Measurements from ENCODE around the gene DCC.

DCC gene

GRCh38 chr18:52489396-52490306, 149.7 kb downstream of the DCC start:
- H3K9ac ChIP-seq (ENCODE audit: low read depth, low read length, poor library complexity, severe bottlenecking), result no peak overlapping the region
- H3K9me3 ChIP-seq (ENCODE audit: insufficient read depth, low read depth, low read length), result peaks cover 4% of the 10 kb centered on the region; the same call in 1 of the 2 replicates
- H3K27me3 ChIP-seq (ENCODE audit: insufficient read depth, low read length, poor library complexity, severe bottlenecking), result no peaks in the 10 kb centered on the region
- H3K36me3 ChIP-seq (ENCODE audit: insufficient read depth, low read length), result no peaks in the 10 kb centered on the region
- no peaks in the 10 kb centered on the region for H3K9me2 ChIP-seq (replicated peaks; ENCODE audit: low read depth, low read length)
- no peak overlapping the region for H3K4me3 ChIP-seq (ENCODE audit: low read length, poor library complexity, severe bottlenecking)
- H3K79me2 ChIP-seq (ENCODE audit: insufficient read depth, low read length), result no peaks in the 10 kb centered on the region
- no peak overlapping the region for H3K4me2 ChIP-seq (ENCODE audit: low read depth, low read length, poor library complexity, severe bottlenecking)
- no peaks in the 10 kb centered on the region for H3K4me1 ChIP-seq (ENCODE audit: insufficient read depth, low read length, poor library complexity, severe bottlenecking)
- no peak overlapping the region for H2AFZ ChIP-seq (ENCODE audit: low read length)
- H4K20me1 ChIP-seq (ENCODE audit: insufficient read depth, low read length, poor library complexity, severe bottlenecking), result no peaks in the 10 kb centered on the region
- TF ChIP-seq, protein P1, sequence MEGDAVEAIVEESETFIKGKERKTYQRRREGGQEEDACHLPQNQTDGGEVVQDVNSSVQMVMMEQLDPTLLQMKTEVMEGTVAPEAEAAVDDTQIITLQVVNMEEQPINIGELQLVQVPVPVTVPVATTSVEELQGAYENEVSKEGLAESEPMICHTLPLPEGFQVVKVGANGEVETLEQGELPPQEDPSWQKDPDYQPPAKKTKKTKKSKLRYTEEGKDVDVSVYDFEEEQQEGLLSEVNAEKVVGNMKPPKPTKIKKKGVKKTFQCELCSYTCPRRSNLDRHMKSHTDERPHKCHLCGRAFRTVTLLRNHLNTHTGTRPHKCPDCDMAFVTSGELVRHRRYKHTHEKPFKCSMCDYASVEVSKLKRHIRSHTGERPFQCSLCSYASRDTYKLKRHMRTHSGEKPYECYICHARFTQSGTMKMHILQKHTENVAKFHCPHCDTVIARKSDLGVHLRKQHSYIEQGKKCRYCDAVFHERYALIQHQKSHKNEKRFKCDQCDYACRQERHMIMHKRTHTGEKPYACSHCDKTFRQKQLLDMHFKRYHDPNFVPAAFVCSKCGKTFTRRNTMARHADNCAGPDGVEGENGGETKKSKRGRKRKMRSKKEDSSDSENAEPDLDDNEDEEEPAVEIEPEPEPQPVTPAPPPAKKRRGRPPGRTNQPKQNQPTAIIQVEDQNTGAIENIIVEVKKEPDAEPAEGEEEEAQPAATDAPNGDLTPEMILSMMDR (conservative IDR thresholded peaks at IDR 0.05; ENCODE audit: low read length), result no peak
- H3F3A ChIP-seq (ENCODE audit: low read depth), result no peaks in the 10 kb centered on the region

- TF ChIP-seq, protein P1 (conservative IDR thresholded peaks at IDR 0.05; ENCODE audit: low read length), result no peak
- H4K20me1 ChIP-seq (ENCODE audit: insufficient read depth, low read length, poor library complexity, severe bottlenecking), result no peaks in the 10 kb centered on the region
- no peaks in the 10 kb centered on the region for H3K9me2 ChIP-seq (replicated peaks; ENCODE audit: low read depth, low read length)
These were observed 156.4 kb downstream of the DCC start for GRCh38 chr18:52496426-52496825.

GRCh38 chr18:52499016-52499415, 159.0 kb downstream of the DCC start:
- no peaks in the 10 kb centered on the region for H3F3A ChIP-seq (ENCODE audit: low read depth)
- no peak overlapping the region for H3K9ac ChIP-seq (ENCODE audit: low read depth, low read length, poor library complexity, severe bottlenecking)
- no peak for TF ChIP-seq EZH2phosphoT487 (IDR thresholded peaks at IDR 0.05; ENCODE audit: borderline replicate concordance)
- TF ChIP-seq, protein P1 (conservative IDR thresholded peaks at IDR 0.05; ENCODE audit: low read length), result no peak

More at GRCh38 chr18:52496426-52496825, 156.4 kb downstream of the DCC start:
- H3K36me3 ChIP-seq (ENCODE audit: insufficient read depth, low read length), result no peaks in the 10 kb centered on the region
- H3K27me3 ChIP-seq (ENCODE audit: insufficient read depth, low read length, poor library complexity, severe bottlenecking), result no peaks in the 10 kb centered on the region
- H3K4me2 ChIP-seq (ENCODE audit: low read depth, low read length, poor library complexity, severe bottlenecking), result no peak overlapping the region
- H3K9ac ChIP-seq (ENCODE audit: low read depth, low read length, poor library complexity, severe bottlenecking), result no peak overlapping the region
- peaks cover 4% of the 10 kb centered on the region; the same call in 1 of the 2 replicates for H3K9me3 ChIP-seq (ENCODE audit: insufficient read depth, low read depth, low read length)
- no peaks in the 10 kb centered on the region for H3K4me1 ChIP-seq (ENCODE audit: insufficient read depth, low read length, poor library complexity, severe bottlenecking)
- no peak overlapping the region for H2AFZ ChIP-seq (ENCODE audit: low read length)
- no peaks in the 10 kb centered on the region for H3F3A ChIP-seq (ENCODE audit: low read depth)
- H3K79me2 ChIP-seq (ENCODE audit: insufficient read depth, low read length), result no peaks in the 10 kb centered on the region
- H3K4me3 ChIP-seq (ENCODE audit: low read length, poor library complexity, severe bottlenecking), result no peak overlapping the region

More at GRCh38 chr18:52499016-52499415, 159.0 kb downstream of the DCC start:
- Histone ChIP-seq H4K20me1 (ENCODE audit: insufficient read depth, low read length, poor library complexity, severe bottlenecking) (no peaks in the 10 kb centered on the region), H3K36me3 (ENCODE audit: insufficient read depth, low read length) (no peaks in the 10 kb centered on the region), H3K9me2 (replicated peaks; ENCODE audit: low read depth, low read length) (no peaks in the 10 kb centered on the region), H3K4me3 (ENCODE audit: low read length, poor library complexity, severe bottlenecking) (no peak overlapping the region), H3K9me3 (ENCODE audit: insufficient read depth, low read depth, low read length) (no peaks in the 10 kb centered on the region), H3K4me1 (ENCODE audit: insufficient read depth, low read length, poor library complexity, severe bottlenecking) (no peaks in the 10 kb centered on the region), H3K4me2 (ENCODE audit: low read depth, low read length, poor library complexity, severe bottlenecking) (no peak overlapping the region), H3K79me2 (ENCODE audit: insufficient read depth, low read length) (no peaks in the 10 kb centered on the region), H2AFZ (ENCODE audit: low read length) (no peak overlapping the region), H3K27me3 (ENCODE audit: insufficient read depth, low read length, poor library complexity, severe bottlenecking) (no peaks in the 10 kb centered on the region)

Data from Loucy (cell line).